GM12878 (cell line): ENCODE results near the gene CYTIP.

Experiments
- CHD4 ChIP-seq: fragments of 200-600 bp; sonication (generic); IDR thresholded peaks from 2 replicates; pipeline ENCODE4 v1.6.1; 2016; ENCODE audit warnings: mild to moderate bottlenecking
- CTCF ChIP-seq, 3 experiments: IDR thresholded peaks in 2 of 3; conservative IDR thresholded peaks in 1 of 3; 2 replicates each; pipeline ENCODE4 v1.5.1; 2011; ENCODE audit warnings: low read depth in 3 of 3, low read length in 3 of 3, mild to moderate bottlenecking in 3 of 3, control low read depth in 2 of 3, moderate library complexity in 2 of 3, inconsistent platforms in 1 of 3, mixed read lengths in 1 of 3; ENCODE audit not compliant: control insufficient read depth in 2 of 3, insufficient read depth in 1 of 3; ENCODE audit errors: extremely low read depth in 1 of 3
- KAT2A ChIP-seq: conservative IDR thresholded peaks from 2 replicates; pipeline ENCODE4 v1.6.1; 2011; ENCODE audit warnings: low read depth, low read length; ENCODE audit not compliant: control insufficient read depth
- POLR2A ChIP-seq: IDR thresholded peaks from 2 replicates; pipeline ENCODE4 v1.6.1; 2011; ENCODE audit warnings: low read depth, mild to moderate bottlenecking, low read length
- RCOR1 ChIP-seq: conservative IDR thresholded peaks from 2 replicates; pipeline ENCODE4 v1.6.1; 2012; ENCODE audit warnings: low read depth, low read length, improper control_type of control experiment
- ZBTB40 ChIP-seq: fragments of 450-650 bp; IDR thresholded peaks from 2 replicates; pipeline ENCODE4 v1.6.1; 2016; ENCODE audit warnings: mild to moderate bottlenecking, moderate library complexity, borderline replicate concordance
- TF ChIP-seq, protein P1 (sequence below): fragments of 450-650 bp; IDR thresholded peaks from 2 replicates; pipeline ENCODE4 v1.6.1; 2017; ENCODE audit warnings: mild to moderate bottlenecking, moderate library complexity

DNA sequence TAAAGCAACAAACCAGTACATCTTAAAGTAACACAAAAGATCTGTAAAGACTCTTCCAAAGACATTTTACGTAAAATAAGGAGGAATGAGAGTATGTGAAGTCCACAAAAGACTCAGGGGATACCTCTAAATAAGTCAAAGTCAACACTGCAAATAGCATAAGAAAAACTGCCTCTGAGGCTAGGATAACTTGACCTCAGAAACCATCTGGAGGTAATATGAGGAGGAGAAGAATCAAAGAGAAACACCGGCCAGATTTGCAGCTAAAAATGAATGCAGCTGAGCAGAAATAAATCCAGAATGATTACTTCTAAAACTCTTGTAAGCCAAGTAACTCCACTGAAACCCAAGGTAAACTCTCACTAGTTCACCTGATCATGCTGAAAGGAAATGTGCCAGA, 66.0 kb downstream of the CYTIP start:
- TF ChIP-seq KAT2A: no peak
- no peak for TF ChIP-seq RCOR1
- TF ChIP-seq, protein P1, sequence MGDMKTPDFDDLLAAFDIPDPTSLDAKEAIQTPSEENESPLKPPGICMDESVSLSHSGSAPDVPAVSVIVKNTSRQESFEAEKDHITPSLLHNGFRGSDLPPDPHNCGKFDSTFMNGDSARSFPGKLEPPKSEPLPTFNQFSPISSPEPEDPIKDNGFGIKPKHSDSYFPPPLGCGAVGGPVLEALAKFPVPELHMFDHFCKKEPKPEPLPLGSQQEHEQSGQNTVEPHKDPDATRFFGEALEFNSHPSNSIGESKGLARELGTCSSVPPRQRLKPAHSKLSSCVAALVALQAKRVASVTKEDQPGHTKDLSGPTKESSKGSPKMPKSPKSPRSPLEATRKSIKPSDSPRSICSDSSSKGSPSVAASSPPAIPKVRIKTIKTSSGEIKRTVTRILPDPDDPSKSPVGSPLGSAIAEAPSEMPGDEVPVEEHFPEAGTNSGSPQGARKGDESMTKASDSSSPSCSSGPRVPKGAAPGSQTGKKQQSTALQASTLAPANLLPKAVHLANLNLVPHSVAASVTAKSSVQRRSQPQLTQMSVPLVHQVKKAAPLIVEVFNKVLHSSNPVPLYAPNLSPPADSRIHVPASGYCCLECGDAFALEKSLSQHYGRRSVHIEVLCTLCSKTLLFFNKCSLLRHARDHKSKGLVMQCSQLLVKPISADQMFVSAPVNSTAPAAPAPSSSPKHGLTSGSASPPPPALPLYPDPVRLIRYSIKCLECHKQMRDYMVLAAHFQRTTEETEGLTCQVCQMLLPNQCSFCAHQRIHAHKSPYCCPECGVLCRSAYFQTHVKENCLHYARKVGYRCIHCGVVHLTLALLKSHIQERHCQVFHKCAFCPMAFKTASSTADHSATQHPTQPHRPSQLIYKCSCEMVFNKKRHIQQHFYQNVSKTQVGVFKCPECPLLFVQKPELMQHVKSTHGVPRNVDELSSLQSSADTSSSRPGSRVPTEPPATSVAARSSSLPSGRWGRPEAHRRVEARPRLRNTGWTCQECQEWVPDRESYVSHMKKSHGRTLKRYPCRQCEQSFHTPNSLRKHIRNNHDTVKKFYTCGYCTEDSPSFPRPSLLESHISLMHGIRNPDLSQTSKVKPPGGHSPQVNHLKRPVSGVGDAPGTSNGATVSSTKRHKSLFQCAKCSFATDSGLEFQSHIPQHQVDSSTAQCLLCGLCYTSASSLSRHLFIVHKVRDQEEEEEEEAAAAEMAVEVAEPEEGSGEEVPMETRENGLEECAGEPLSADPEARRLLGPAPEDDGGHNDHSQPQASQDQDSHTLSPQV: no peak
- TF ChIP-seq POLR2A: no peak
- TF ChIP-seq CTCF (IDR thresholded peaks at IDR 0.05 in 2 of 3, conservative IDR thresholded peaks at IDR 0.05 in 1 of 3; ENCODE audit: control insufficient read depth in 2 of 3, extremely low read depth in 1 of 3, insufficient read depth in 1 of 3, low read depth in 3 of 3, low read length in 3 of 3): no peak
- TF ChIP-seq ZBTB40: no peak
- TF ChIP-seq CHD4: no peak
